ENCODE results near the gene RIC8A.

- TF ChIP-seq POLR2AphosphoS5 (IDR thresholded peaks at IDR 0.05) (no peak), CTCF (IDR thresholded peaks at IDR 0.05) (no peak)
Observed at GRCh38 chr11:225734-226453, 18.4 kb downstream of the RIC8A start.

All from sigmoid colon (tissue), 4 donors.